HepG2 (cell line): ENCODE results near the gene EHD4. TPM values are rescaled to one million over a fixed set of nuclear protein-coding genes. Genes with fewer than 3 reads are reported as not detected.

ENCODE experiments used
- polyA plus RNA-seq, 8 experiments: library from polyadenylated mRNA; depleted of rRNA in 3 of 8; stranded (reverse) in 7 of 8; unstranded in 1 of 8; fragments of >200 nt; fragmentation: Illumina TruSeq in 4 of 8; extraction: Trizol in 4 of 8; gene quantifications; 2 replicates each; pipeline versions ENCODE4 v1.2.1 to v1.2.3, GENCODE V29; 2011 to 2016; ENCODE audit warnings: low read depth in 4 of 8, missing spikeins in 1 of 8, mixed read lengths in 1 of 8; ENCODE audit not compliant: insufficient read depth in 1 of 8
- total RNA-seq, 5 experiments: library from RNA; depleted of rRNA; stranded (reverse); fragments of >200 nt; fragmentation: Illumina TruSeq; extraction: Trizol; gene quantifications; 2 replicates each; pipeline ENCODE4 v1.2.3, GENCODE V29; 2016; ENCODE audit warnings: low read depth in 1 of 5
- TF ChIP-seq, protein P1 (sequence below): sonication (generic); formaldehyde crosslinking; IDR thresholded peaks from 2 replicates; pipeline ENCODE4 v1.5.0; 2020; ENCODE audit warnings: mild to moderate bottlenecking, missing genetic modification reagents, borderline replicate concordance
- TF ChIP-seq, protein P2 (sequence below): sonication (generic); formaldehyde crosslinking; IDR thresholded peaks from 2 replicates; pipeline ENCODE4 v1.4.0; 2020; ENCODE audit warnings: missing genetic modification reagents; ENCODE audit errors: not compliant biosample characterization

The EHD4 gene
- total and polyA plus RNA-seq, 2 of the 13 experiments (the other 11 are each of a cell fraction or from before 2014, with no cell fraction given) = 3.1 to 4.8 TPM

DNA sequence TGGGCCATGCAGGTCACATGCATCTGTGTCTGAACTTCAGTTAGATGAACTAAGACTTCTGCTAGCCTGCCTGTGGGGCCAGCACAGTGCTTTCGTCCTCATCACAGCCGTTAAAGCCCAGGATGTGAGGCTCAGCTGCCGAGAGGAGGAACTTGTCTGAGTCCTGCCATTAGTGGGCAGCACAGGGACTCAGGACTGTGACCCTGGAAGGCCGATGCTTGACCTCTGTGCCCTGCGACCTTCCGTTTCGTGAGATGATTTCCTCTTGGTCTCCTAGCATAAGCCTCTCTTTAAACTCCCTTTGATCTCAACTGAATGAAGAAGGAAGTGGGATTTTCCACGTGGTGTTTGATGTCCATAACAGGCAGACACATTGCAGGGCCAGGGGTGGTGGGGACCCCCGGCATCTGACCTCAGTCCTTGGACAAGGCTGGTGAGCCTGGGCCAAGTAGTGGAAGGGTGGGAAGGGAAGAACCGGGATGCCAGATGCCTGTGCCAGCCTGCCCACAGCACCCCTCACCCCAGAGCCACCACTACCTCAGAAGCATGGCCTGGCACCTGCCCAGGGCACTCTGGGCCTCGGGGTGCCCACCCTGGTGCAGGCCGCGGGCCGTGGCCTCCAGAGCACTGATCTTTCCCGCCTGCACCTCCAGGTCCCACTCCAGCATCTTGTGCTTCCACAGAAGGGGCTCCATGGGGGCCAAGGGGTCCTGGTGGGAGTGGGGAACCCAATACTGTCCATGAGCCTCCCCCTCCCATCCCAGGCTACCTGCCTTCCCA lies 112.1 kb downstream of the EHD4 start (continued):
- TF ChIP-seq, protein P1, sequence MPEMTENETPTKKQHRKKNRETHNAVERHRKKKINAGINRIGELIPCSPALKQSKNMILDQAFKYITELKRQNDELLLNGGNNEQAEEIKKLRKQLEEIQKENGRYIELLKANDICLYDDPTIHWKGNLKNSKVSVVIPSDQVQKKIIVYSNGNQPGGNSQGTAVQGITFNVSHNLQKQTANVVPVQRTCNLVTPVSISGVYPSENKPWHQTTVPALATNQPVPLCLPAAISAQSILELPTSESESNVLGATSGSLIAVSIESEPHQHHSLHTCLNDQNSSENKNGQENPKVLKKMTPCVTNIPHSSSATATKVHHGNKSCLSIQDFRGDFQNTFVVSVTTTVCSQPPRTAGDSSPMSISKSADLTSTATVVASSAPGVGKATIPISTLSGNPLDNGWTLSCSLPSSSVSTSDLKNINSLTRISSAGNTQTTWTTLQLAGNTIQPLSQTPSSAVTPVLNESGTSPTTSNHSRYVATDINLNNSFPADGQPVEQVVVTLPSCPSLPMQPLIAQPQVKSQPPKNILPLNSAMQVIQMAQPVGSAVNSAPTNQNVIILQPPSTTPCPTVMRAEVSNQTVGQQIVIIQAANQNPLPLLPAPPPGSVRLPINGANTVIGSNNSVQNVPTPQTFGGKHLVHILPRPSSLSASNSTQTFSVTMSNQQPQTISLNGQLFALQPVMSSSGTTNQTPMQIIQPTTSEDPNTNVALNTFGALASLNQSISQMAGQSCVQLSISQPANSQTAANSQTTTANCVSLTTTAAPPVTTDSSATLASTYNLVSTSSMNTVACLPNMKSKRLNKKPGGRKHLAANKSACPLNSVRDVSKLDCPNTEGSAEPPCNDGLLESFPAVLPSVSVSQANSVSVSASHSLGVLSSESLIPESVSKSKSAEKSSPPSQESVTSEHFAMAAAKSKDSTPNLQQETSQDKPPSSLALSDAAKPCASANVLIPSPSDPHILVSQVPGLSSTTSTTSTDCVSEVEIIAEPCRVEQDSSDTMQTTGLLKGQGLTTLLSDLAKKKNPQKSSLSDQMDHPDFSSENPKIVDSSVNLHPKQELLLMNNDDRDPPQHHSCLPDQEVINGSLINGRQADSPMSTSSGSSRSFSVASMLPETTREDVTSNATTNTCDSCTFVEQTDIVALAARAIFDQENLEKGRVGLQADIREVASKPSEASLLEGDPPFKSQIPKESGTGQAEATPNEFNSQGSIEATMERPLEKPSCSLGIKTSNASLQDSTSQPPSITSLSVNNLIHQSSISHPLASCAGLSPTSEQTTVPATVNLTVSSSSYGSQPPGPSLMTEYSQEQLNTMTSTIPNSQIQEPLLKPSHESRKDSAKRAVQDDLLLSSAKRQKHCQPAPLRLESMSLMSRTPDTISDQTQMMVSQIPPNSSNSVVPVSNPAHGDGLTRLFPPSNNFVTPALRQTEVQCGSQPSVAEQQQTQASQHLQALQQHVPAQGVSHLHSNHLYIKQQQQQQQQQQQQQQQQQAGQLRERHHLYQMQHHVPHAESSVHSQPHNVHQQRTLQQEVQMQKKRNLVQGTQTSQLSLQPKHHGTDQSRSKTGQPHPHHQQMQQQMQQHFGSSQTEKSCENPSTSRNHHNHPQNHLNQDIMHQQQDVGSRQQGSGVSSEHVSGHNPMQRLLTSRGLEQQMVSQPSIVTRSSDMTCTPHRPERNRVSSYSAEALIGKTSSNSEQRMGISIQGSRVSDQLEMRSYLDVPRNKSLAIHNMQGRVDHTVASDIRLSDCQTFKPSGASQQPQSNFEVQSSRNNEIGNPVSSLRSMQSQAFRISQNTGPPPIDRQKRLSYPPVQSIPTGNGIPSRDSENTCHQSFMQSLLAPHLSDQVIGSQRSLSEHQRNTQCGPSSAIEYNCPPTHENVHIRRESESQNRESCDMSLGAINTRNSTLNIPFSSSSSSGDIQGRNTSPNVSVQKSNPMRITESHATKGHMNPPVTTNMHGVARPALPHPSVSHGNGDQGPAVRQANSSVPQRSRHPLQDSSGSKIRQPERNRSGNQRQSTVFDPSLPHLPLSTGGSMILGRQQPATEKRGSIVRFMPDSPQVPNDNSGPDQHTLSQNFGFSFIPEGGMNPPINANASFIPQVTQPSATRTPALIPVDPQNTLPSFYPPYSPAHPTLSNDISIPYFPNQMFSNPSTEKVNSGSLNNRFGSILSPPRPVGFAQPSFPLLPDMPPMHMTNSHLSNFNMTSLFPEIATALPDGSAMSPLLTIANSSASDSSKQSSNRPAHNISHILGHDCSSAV (CRISPR knock-in tag) = no peak
- TF ChIP-seq, protein P2, sequence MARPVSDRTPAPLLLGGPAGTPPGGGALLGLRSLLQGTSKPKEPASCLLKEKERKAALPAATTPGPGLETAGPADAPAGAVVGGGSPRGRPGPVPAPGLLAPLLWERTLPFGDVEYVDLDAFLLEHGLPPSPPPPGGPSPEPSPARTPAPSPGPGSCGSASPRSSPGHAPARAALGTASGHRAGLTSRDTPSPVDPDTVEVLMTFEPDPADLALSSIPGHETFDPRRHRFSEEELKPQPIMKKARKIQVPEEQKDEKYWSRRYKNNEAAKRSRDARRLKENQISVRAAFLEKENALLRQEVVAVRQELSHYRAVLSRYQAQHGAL = no peak
